H9 (cell line): Measurements from ENCODE around the gene NBEAL2. TPM values are rescaled to one million over a fixed set of nuclear protein-coding genes. Genes with fewer than 3 reads are reported as not detected.
"Not testable (repeated sequence)": the region's sequence is repeated elsewhere in the genome, so short reads cannot be mapped to it uniquely, and the experiment has no call there.

Experiments used
- DNase-seq: peaks from one replicate; pipeline ENCODE4 v3.0.0-alpha.2; 2017
- H2AFZ ChIP-seq: one replicate; pipeline ENCODE4 v1.6.1; 2013; ENCODE audit warnings: mild to moderate bottlenecking, low read length, control low read depth, moderate library complexity
- H2AK5ac ChIP-seq: 2 replicates; pipeline ENCODE4 v1.6.1; 2013; ENCODE audit warnings: low read length, control low read depth, mixed read lengths; ENCODE audit not compliant: insufficient read length
- H2BK120ac ChIP-seq: one replicate; pipeline ENCODE4 v1.6.1; 2013; ENCODE audit warnings: low read depth, mild to moderate bottlenecking, low read length, control low read depth, inconsistent platforms; ENCODE audit not compliant: poor library complexity, severe bottlenecking
- H2BK12ac ChIP-seq: 2 replicates; pipeline ENCODE4 v1.6.1; 2013; ENCODE audit warnings: low read length, control low read depth, mixed read lengths, low read depth; ENCODE audit not compliant: insufficient read length
- H2BK15ac ChIP-seq: 2 replicates; pipeline ENCODE4 v1.6.1; 2013; ENCODE audit warnings: low read depth, low read length, control low read depth
- H2BK20ac ChIP-seq: one replicate; pipeline ENCODE4 v1.6.1; 2013; ENCODE audit warnings: low read depth, mild to moderate bottlenecking, low read length, control low read depth, inconsistent platforms; ENCODE audit not compliant: poor library complexity, severe bottlenecking
- H2BK5ac ChIP-seq: 2 replicates; pipeline ENCODE4 v1.6.1; 2013; ENCODE audit warnings: low read length, control low read depth, mixed read lengths; ENCODE audit not compliant: insufficient read length
- H3K14ac ChIP-seq: 2 replicates; pipeline ENCODE4 v1.6.1; 2013; ENCODE audit warnings: low read length, control low read depth; ENCODE audit not compliant: insufficient read depth
- H3K18ac ChIP-seq: 2 replicates; pipeline ENCODE4 v1.6.1; 2013; ENCODE audit warnings: low read depth, mild to moderate bottlenecking, mixed read lengths, low read length, control low read depth; ENCODE audit not compliant: insufficient read length
- H3K23ac ChIP-seq: 2 replicates; pipeline ENCODE4 v1.6.1; 2013; ENCODE audit warnings: low read length, control low read depth, mixed read lengths, low read depth; ENCODE audit not compliant: insufficient read length
- H3K23me2 ChIP-seq: 2 replicates; pipeline ENCODE4 v1.6.1; 2013; ENCODE audit warnings: low read depth, mild to moderate bottlenecking, mixed read lengths, low read length, control low read depth; ENCODE audit not compliant: insufficient read length, poor library complexity, severe bottlenecking
- H3K27ac ChIP-seq: 2 replicates; pipeline ENCODE4 v1.5.1; 2013; ENCODE audit warnings: low read length, control low read depth, mixed read lengths, low read depth; ENCODE audit not compliant: insufficient read length
- H3K27me3 ChIP-seq: 2 replicates; pipeline ENCODE4 v1.6.1; 2013; ENCODE audit warnings: low read length, control low read depth, inconsistent platforms; ENCODE audit not compliant: insufficient read depth
- H3K4ac ChIP-seq: 2 replicates; pipeline ENCODE4 v1.6.1; 2013; ENCODE audit warnings: low read depth, mild to moderate bottlenecking, control low read depth, inconsistent platforms, low read length, moderate library complexity
- H3K4me1 ChIP-seq: 2 replicates; pipeline ENCODE4 v1.6.1; 2013; ENCODE audit warnings: low read length, control low read depth, inconsistent platforms; ENCODE audit not compliant: insufficient read depth
- H3K4me2 ChIP-seq: 2 replicates; pipeline ENCODE4 v1.6.1; 2013; ENCODE audit warnings: low read length, control low read depth, mixed read lengths; ENCODE audit not compliant: insufficient read length, insufficient read depth
- H3K56ac ChIP-seq: 2 replicates; pipeline ENCODE4 v1.6.1; 2013; ENCODE audit warnings: low read depth, mild to moderate bottlenecking, mixed read lengths, low read length, control low read depth; ENCODE audit not compliant: insufficient read length
- H3K79me1 ChIP-seq: 2 replicates; pipeline ENCODE4 v1.6.1; 2013; ENCODE audit warnings: low read depth, mild to moderate bottlenecking, moderate library complexity, low read length, control low read depth, inconsistent platforms; ENCODE audit not compliant: insufficient read depth, poor library complexity, severe bottlenecking
- H3K79me2 ChIP-seq: 2 replicates; pipeline ENCODE4 v1.6.1; 2013; ENCODE audit warnings: low read length, control low read depth, inconsistent platforms; ENCODE audit not compliant: insufficient read depth
- H3K9ac ChIP-seq: 2 replicates; pipeline ENCODE4 v1.6.1; 2013; ENCODE audit warnings: low read length, control low read depth, mixed read lengths; ENCODE audit not compliant: insufficient read length; ENCODE audit errors: extremely low read depth
- H3K9me3 ChIP-seq: one replicate; pipeline ENCODE4 v1.6.1; 2013; ENCODE audit warnings: low read depth, low read length, inconsistent platforms; ENCODE audit not compliant: control insufficient read depth
- H3T11ph ChIP-seq: one replicate; pipeline ENCODE4 v1.6.1; 2013; ENCODE audit warnings: mild to moderate bottlenecking, low read length, control low read depth, inconsistent platforms
- H4K20me1 ChIP-seq: one replicate; pipeline ENCODE4 v1.6.1; 2013; ENCODE audit not compliant: control insufficient read depth, insufficient read length, insufficient read depth
- H4K5ac ChIP-seq: 2 replicates; pipeline ENCODE4 v1.6.1; 2013; ENCODE audit warnings: low read depth, mild to moderate bottlenecking, mixed read lengths, low read length, control low read depth; ENCODE audit not compliant: insufficient read length
- H4K8ac ChIP-seq: replicated peaks from 2 replicates; pipeline ENCODE4 v1.6.1; 2013; ENCODE audit warnings: low read length, control low read depth, mixed read lengths, low read depth; ENCODE audit not compliant: insufficient read length
- H4K91ac ChIP-seq: 2 replicates; pipeline ENCODE4 v1.6.1; 2013; ENCODE audit warnings: low read depth, mild to moderate bottlenecking, moderate library complexity, mixed read lengths, low read length, control low read depth; ENCODE audit not compliant: insufficient read length
- H3K27ac Mint-ChIP-seq, 3 experiments: 2 replicates in 2 of 3; 3 replicates in 1 of 3; pipeline ENCODE4 v1.8.0; 2020 to 2021; ENCODE audit warnings: mixed read lengths in 3 of 3, mild to moderate bottlenecking in 1 of 3, moderate library complexity in 1 of 3
- H3K27me3 Mint-ChIP-seq: 2 replicates; pipeline ENCODE4 v1.8.0; 2021; ENCODE audit warnings: low read depth, mild to moderate bottlenecking, moderate library complexity, mixed read lengths
- H3K36me3 Mint-ChIP-seq, 3 experiments: 2 replicates in 2 of 3; 3 replicates in 1 of 3; pipeline ENCODE4 v1.8.0; 2020 to 2021; ENCODE audit warnings: low read depth in 3 of 3, mixed read lengths in 3 of 3; ENCODE audit not compliant: insufficient read depth in 1 of 3
- H3K4me1 Mint-ChIP-seq, 2 experiments: 2 replicates each; pipeline ENCODE4 v1.8.0; 2020; ENCODE audit warnings: mixed read lengths in 2 of 2
- H3K4me3 Mint-ChIP-seq, 2 experiments: 2 replicates in 1 of 2; 3 replicates in 1 of 2; pipeline ENCODE4 v1.8.0; 2020 to 2021; ENCODE audit warnings: mild to moderate bottlenecking in 2 of 2, mixed read lengths in 2 of 2, moderate library complexity in 1 of 2
- H3K9me3 Mint-ChIP-seq, 2 experiments: 2 replicates in 1 of 2; 3 replicates in 1 of 2; pipeline ENCODE4 v1.8.0; 2020; ENCODE audit warnings: mild to moderate bottlenecking in 2 of 2, mixed read lengths in 2 of 2, moderate library complexity in 1 of 2
- WGBS: extraction: QIAGEN DNeasy Blood & Tissue Kit; methylation state at CpG from one replicate; pipeline ENCODE4 v1.1.7; 2013; ENCODE audit warnings: missing lambda C conversion rate, low lambda C conversion rate, mixed read lengths; ENCODE audit not compliant: insufficient read length; ENCODE audit errors: extremely low coverage; 5-methylcytosine and 5-hydroxymethylcytosine counted together
- total RNA-seq: library from RNA; stranded (reverse); gene quantifications from 2 replicates; pipeline ENCODE4 v1.2.1, GENCODE V29; 2021
- TF ChIP-seq, protein P1 (sequence below): fragments of 200-600 bp; sonication (generic); conservative IDR thresholded peaks from 3 replicates; pipeline ENCODE4 v1.8.0; 2021; ENCODE audit warnings: antibody characterized with exemption, mild to moderate bottlenecking

Gene NBEAL2
- total RNA-seq, 1 experiment from 2014 or later: 52.1 TPM

DNA sequence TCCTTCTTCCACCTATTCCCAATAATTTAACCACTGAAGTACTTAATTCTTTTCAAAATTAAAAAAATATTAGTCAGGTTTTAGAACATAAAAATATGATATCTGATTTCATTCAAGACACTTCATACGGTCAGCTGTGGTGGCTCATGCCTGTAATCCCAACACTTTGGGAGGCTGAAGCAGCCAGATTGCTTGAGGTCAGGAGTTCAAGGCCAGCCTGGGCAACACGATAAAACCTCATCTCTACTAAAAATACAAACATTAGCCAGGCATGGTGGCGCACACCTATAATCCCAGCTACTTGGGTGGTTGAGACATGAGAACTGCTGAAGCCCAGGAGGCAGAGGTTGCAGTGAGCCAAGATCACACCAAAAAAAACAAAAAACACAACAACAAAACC, 56.7 kb downstream of the NBEAL2 start:
- no peak overlapping the region for H4K8ac ChIP-seq

DNA sequence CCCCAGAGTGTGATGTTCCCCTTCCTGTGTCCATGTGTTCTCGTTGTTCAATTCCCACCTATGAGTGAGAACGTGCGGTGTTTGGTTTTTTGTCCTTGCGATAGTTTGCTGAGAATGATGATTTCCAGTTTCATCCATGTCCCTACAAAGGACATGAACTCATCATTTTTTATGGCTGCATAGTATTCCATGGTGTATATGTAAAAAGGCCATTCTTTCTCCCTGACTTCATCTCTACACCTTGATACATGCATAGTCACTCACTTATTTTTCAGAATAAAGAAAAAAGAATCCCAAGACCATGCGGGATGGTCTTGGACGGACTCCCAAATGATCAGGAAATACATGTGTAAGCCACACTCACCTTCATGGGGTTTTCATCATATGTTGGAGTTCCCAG, 57.8 kb downstream of the NBEAL2 start:
- not testable (repeated sequence) for H4K5ac ChIP-seq, H2BK120ac ChIP-seq, H3K14ac ChIP-seq, H3K4me2 ChIP-seq, H3K9me3 Mint-ChIP-seq, H3K56ac ChIP-seq, H4K91ac ChIP-seq, H3K27me3 ChIP-seq, H3K4me1 ChIP-seq, H3K4me1 Mint-ChIP-seq, H3K23me2 ChIP-seq, H3K4me3 Mint-ChIP-seq, H3K18ac ChIP-seq, H3T11ph ChIP-seq, H3K23ac ChIP-seq, H2AFZ ChIP-seq, H3K27me3 Mint-ChIP-seq, DNase-seq, H3K27ac Mint-ChIP-seq, H3K79me1 ChIP-seq, H3K79me2 ChIP-seq, H2AK5ac ChIP-seq, H3K27ac ChIP-seq, H3K9ac ChIP-seq, H4K8ac ChIP-seq, H4K20me1 ChIP-seq, H2BK5ac ChIP-seq, H2BK12ac ChIP-seq, H2BK20ac ChIP-seq, H3K4ac ChIP-seq, H3K9me3 ChIP-seq, H2BK15ac ChIP-seq
- no CpG with 5 or more reads among the region's 6 CpGs for WGBS
- H3K36me3 Mint-ChIP-seq: peaks cover 28 to 79% (median 65%) of the 10 kb centered on the region in 3 experiments

More for the DNA sequence above, 56.7 kb downstream of the NBEAL2 start:
- Histone ChIP-seq H2BK20ac (no peak overlapping the region), H4K20me1 (no peaks in the 10 kb centered on the region), H3K9me3 (no peaks in the 10 kb centered on the region), H3K23ac (no peak overlapping the region), H2BK12ac (no peak overlapping the region), H3K23me2 (no peaks in the 10 kb centered on the region), H2BK5ac (no peak overlapping the region), H3K18ac (no peak overlapping the region), H2AK5ac (no peak overlapping the region), H3K79me2 (no peaks in the 10 kb centered on the region), H3K4me1 (no peaks in the 10 kb centered on the region), H4K5ac (no peak overlapping the region), H3K79me1 (no peaks in the 10 kb centered on the region), H3K56ac (no peak overlapping the region), H4K91ac (no peak overlapping the region), H2BK15ac (no peak overlapping the region), H3K4me2 (no peak overlapping the region), H3T11ph (no peak overlapping the region), H3K27ac (no peak overlapping the region), H2AFZ (no peak overlapping the region), H3K27me3 (no peaks in the 10 kb centered on the region), H3K4ac (no peak overlapping the region), H3K9ac (no peak overlapping the region), H2BK120ac (no peak overlapping the region), H3K14ac (no peak overlapping the region)
- Mint-ChIP-seq H3K27me3 (no peaks in the 10 kb centered on the region), H3K27ac (no peak overlapping the region), H3K4me3 (no peak overlapping the region), H3K4me1 (no peaks in the 10 kb centered on the region), H3K9me3 (no peaks in the 10 kb centered on the region), H3K36me3 (peaks cover 26 to 68% (median 58%) of the 10 kb centered on the region in 3 experiments)
- no CpG with 5 or more reads among the region's 3 CpGs for WGBS
- DNase-seq: no peak
- TF ChIP-seq, protein P1, sequence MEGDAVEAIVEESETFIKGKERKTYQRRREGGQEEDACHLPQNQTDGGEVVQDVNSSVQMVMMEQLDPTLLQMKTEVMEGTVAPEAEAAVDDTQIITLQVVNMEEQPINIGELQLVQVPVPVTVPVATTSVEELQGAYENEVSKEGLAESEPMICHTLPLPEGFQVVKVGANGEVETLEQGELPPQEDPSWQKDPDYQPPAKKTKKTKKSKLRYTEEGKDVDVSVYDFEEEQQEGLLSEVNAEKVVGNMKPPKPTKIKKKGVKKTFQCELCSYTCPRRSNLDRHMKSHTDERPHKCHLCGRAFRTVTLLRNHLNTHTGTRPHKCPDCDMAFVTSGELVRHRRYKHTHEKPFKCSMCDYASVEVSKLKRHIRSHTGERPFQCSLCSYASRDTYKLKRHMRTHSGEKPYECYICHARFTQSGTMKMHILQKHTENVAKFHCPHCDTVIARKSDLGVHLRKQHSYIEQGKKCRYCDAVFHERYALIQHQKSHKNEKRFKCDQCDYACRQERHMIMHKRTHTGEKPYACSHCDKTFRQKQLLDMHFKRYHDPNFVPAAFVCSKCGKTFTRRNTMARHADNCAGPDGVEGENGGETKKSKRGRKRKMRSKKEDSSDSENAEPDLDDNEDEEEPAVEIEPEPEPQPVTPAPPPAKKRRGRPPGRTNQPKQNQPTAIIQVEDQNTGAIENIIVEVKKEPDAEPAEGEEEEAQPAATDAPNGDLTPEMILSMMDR: no peak
